K562 treated with DMSO at 1 percent for 48 hours (cell line): Measurements from ENCODE around the gene APLF. TPM values are rescaled to one million over a fixed set of nuclear protein-coding genes. Genes with fewer than 3 reads are reported as not detected.

Experiments
- total RNA-seq: library from RNA; unstranded; fragments of 300-600 nt; gene quantifications from 2 replicates; pipeline ENCODE4 v1.2.3, GENCODE V29; 2022; ENCODE audit warnings: low replicate concordance; ENCODE audit errors: extremely low read depth

Gene APLF
- not detected in 2 replicates for total RNA-seq

GRCh38 chr2:68467077-68467960 lies at the start of gene APLF, which contains the start of gene FBXO48:
APLF (plus strand) TSS chr2:68467585; CDS start chr2:68467732, 147 bp downstream.
FBXO48 (minus strand) TSS chr2:68467294; CDS start chr2:68465145, 2,149 bp downstream.

Other genes starting within 250 kb of the APLF start
- gene PPP3R1, start 215.1 kb upstream of the APLF start, total RNA-seq, result not detected in 2 replicates
- not detected in 2 replicates for gene CNRIP1, start 147.6 kb upstream of the APLF start, total RNA-seq
- not detected in 2 replicates for gene PLEK, start 102.3 kb upstream of the APLF start, total RNA-seq
- not detected in 2 replicates for gene FBXO48, start 291 bp upstream of the APLF start, total RNA-seq
- not detected in 2 replicates for gene PROKR1, start 176.0 kb downstream of the APLF start, total RNA-seq